Measurements from ENCODE around the gene BTN1A1. TPM values are rescaled to one million over a fixed set of nuclear protein-coding genes. Genes with fewer than 3 reads are reported as not detected.
A peak's percentile ranks its signal among the peaks of the same experiment; 100 is the strongest.

Gene BTN1A1
- total RNA-seq, 1 donor from 2014 or later, result not detected

- no peak for TF ChIP-seq CTCF (conservative IDR thresholded peaks at IDR 0.05)
- Mint-ChIP-seq H3K4me3 (no peak overlapping the region), H3K27ac (ENCODE audit: unreplicated experiment) (no peak overlapping the region), H3K4me1 (peaks cover 20% of the 10 kb centered on the region), H3K36me3 (ENCODE audit: low read depth) (peaks cover 6% of the 10 kb centered on the region), H3K27me3 (ENCODE audit: low read depth) (peaks cover 22% of the 10 kb centered on the region), H3K9me3 (no peaks in the 10 kb centered on the region)
- peak; percentile 57 for DNase-seq (ENCODE audit: low read depth, low spot score)
These were observed 54.8 kb downstream of the BTN1A1 start for GRCh38 chr6:26554697-26555504.

DNA sequence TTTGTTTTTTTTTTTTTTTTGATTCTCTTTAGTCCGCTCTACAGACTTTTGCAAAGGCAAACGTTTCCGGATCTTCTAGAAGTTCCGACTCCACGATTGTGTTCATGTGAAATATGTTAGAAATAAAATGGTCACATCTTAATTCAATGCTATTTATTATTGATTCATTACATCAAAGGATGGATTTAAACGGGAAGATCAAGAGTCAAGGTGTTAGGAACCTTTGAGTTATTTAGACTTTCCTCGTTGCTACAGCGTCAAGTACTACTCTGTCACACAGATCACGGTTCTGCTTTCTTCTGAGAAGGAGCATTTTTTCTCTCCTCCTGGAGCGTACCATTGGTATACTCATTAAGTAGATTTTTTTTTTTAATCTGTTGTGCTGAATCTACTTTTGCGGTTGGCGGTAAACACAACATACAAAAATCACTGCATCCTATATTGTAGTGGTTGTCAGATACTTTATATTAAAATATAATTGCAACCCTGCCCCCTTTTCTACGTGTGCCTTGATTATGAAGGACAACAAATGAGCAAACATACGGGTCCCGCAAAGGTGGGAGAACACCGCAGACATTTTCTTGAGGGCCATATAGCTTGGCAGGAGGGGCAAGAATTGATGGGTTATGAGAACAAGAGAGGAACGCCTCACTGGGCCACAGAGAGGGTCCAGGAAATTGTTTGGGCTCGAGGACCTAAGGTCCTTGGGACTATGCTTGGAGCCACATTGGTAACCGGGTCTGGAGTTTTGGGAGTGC, 55.6 kb downstream of the BTN1A1 start:
- no peak for TF ChIP-seq CTCF (conservative IDR thresholded peaks at IDR 0.05)
- H3K27ac Mint-ChIP-seq (ENCODE audit: unreplicated experiment), result peak overlapping the region; percentile 36
- peaks cover 21% of the 10 kb centered on the region for H3K27me3 Mint-ChIP-seq (ENCODE audit: low read depth)
- peaks cover 6% of the 10 kb centered on the region for H3K36me3 Mint-ChIP-seq (ENCODE audit: low read depth)
- no peak for DNase-seq (ENCODE audit: low read depth, low spot score)
- no peak overlapping the region for H3K4me3 Mint-ChIP-seq
- H3K9me3 Mint-ChIP-seq, result no peaks in the 10 kb centered on the region
- peaks cover 14% of the 10 kb centered on the region for H3K4me1 Mint-ChIP-seq

- Mint-ChIP-seq H3K4me1 (peaks cover 14% of the 10 kb centered on the region), H3K36me3 (ENCODE audit: low read depth) (peaks cover 6% of the 10 kb centered on the region), H3K4me3 (no peak overlapping the region), H3K27ac (ENCODE audit: unreplicated experiment) (peak overlapping the region; percentile 36), H3K27me3 (ENCODE audit: low read depth) (peaks cover 20% of the 10 kb centered on the region), H3K9me3 (no peaks in the 10 kb centered on the region)
- TF ChIP-seq CTCF (conservative IDR thresholded peaks at IDR 0.05), result no peak
- peak; percentile 57 for DNase-seq (ENCODE audit: low read depth, low spot score)
These were observed 56.4 kb downstream of the BTN1A1 start for GRCh38 chr6:26556263-26557070.

Other genes with a start within 250 kb of the BTN1A1 start
- 9.6 and 12.5 TPM in 2 replicates for gene BTN3A2, start 135.1 kb upstream of the BTN1A1 start, total RNA-seq
- gene BTN2A2, start 117.2 kb upstream of the BTN1A1 start, total RNA-seq, result 24.5 and 25.0 TPM in 2 replicates
- 12.7 and 13.8 TPM in 2 replicates for gene BTN3A1, start 98.0 kb upstream of the BTN1A1 start, total RNA-seq
- gene BTN3A3, start 59.8 kb upstream of the BTN1A1 start, total RNA-seq, result 4.2 and 5.1 TPM in 2 replicates
- gene BTN2A1, start 42.3 kb upstream of the BTN1A1 start, total RNA-seq, result 25.2 and 25.8 TPM in 2 replicates
- 49.7 and 50.1 TPM in 2 replicates for gene HMGN4, start 38.1 kb downstream of the BTN1A1 start, total RNA-seq
- 24.8 and 26.3 TPM in 2 replicates for gene ABT1, start 96.7 kb downstream of the BTN1A1 start, total RNA-seq
- 47.5 and 52.9 TPM in 2 replicates for gene ZNF322, start 159.4 kb downstream of the BTN1A1 start, total RNA-seq

All from neural crest cell (in vitro differentiated cells).